ENCODE measurements around the gene TCEA2.

Gene TCEA2

DNA sequence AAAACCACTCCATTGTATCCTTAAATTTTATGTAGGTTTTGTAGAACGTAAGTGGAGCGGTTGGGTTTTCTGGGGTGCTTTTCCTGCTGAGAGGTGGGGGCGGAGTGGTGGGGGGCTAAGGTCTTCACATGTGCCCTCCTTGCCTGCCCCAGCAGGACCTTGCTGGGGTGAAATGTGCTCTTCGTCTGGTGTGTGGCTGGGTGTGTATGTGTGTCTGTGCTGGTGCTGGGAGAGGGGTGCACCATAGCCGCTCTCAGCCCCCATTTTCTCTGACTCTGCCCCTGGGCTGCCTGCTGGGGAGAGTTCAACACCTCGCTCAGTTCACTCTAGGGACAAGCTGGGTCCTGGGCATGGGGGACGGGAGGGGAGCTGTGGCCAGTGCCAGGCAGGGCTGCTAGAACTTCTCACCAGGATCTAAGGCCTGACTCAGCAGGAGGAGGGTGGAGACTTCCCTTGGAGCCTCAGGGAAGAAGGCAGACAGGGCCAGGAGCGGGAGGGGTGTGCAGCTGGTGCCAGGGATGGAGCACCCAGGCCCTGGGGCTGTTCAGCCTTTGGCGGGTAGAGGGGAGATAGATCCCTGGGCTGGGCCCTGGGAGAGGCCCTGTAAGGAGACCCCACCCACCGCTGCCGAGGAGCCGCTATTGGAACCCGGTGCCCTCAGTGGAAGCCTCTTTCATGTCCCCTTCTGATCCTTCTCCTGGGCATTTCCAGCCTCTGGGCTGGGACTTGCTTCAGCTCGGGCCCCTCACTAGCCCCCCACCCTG, 18.3 kb upstream of the TCEA2 start:
- H2BK12ac ChIP-seq (ENCODE audit: low read length in 2 of 2), result peak overlapping the region in 1 of 2 experiments; percentile 40
- H4K8ac ChIP-seq (ENCODE audit: low read length), result no peak overlapping the region
- H3K9ac ChIP-seq (ENCODE audit: low read length), result no peak overlapping the region
- H2AK5ac ChIP-seq (ENCODE audit: low read length, severe bottlenecking), result no peak overlapping the region
- DNase-seq, result peak; percentile 50
- no peaks in the 10 kb centered on the region for H3K36me3 ChIP-seq (ENCODE audit: control insufficient read depth in 1 of 2, insufficient read depth in 2 of 2, low read depth in 1 of 2, low read length in 2 of 2)
- no peak overlapping the region for H4K91ac ChIP-seq (ENCODE audit: low read length)
- H2AFZ ChIP-seq (ENCODE audit: low read depth, low read length), result no peak overlapping the region
- no peaks in the 10 kb centered on the region for H3K9me3 ChIP-seq (ENCODE audit: control insufficient read depth, low read length)
- no peak overlapping the region for H3K4ac ChIP-seq (ENCODE audit: low read depth in 1 of 2, low read length in 2 of 2)
- no peak overlapping the region for H3K4me2 ChIP-seq (ENCODE audit: low read length, poor library complexity, severe bottlenecking)
- peak overlapping the region in 1 of 2 experiments; percentile 70 for H3K23ac ChIP-seq (ENCODE audit: low read length in 2 of 2)
- no peak overlapping the region for H2BK120ac ChIP-seq (ENCODE audit: low read depth, low read length)
- H3K4me3 ChIP-seq (ENCODE audit: insufficient read depth in 1 of 2, low read depth in 1 of 2, low read length in 2 of 2), result no peak overlapping the region
- H3K27ac ChIP-seq (ENCODE audit: low read length, poor library complexity, severe bottlenecking), result no peak overlapping the region
- H2BK15ac ChIP-seq (ENCODE audit: low read depth, poor library complexity, severe bottlenecking), result no peak overlapping the region
- H3K4me1 ChIP-seq (ENCODE audit: control insufficient read depth, insufficient read depth, low read depth, low read length), result peaks cover 38% of the 10 kb centered on the region
- peak overlapping the region in 1 of 2 experiments; percentile 59 for H3K18ac ChIP-seq (ENCODE audit: low read depth in 1 of 2, low read length in 2 of 2)
- peak overlapping the region in 1 of 2 experiments; percentile 55 for H3K14ac ChIP-seq (ENCODE audit: low read length in 2 of 2)
- H3K79me1 ChIP-seq (replicated peaks; ENCODE audit: low read length, poor library complexity, severe bottlenecking), result no peaks in the 10 kb centered on the region
- H2BK5ac ChIP-seq (ENCODE audit: low read depth, low read length, poor library complexity, severe bottlenecking), result no peak overlapping the region
- 79% methylated on average over 12 of the region's 14 CpGs for WGBS
- peaks cover 49 to 61% of the 10 kb centered on the region in 2 experiments for H3K27me3 ChIP-seq (ENCODE audit: control insufficient read depth in 1 of 2, insufficient read depth in 1 of 2, low read length in 2 of 2)

DNA sequence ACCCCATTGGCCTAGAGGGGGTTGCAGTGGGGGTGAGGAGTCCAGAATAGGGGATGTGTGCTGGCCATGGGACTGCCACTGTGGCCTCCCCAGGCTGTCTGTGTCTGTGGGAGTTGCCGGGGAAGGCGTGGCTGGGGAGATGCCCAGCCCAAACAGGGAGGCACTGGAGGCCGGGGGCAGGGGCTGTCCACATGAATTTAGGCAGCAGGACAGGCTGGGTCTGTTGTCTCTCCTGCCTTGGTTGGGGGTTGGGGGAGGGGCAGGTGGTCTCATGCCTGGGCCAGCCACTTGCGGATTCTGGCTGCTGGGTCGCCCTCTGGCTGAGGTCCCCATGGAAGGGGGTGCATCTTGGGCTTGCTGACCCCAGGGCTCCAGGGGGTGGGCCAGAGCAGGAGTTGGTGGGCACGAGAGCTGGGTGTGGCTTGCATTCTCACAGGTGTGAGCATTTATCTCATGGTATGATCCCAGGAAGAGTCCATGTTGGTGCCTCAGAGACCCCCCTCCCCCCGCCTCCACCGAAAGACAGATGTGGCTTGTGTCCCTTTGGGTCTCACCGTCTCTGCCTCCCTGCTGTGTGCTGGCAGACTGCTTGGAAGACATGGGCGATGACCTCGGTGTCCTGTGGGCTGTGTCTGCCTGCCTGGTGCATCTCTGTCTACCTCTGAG, 17.5 kb upstream of the TCEA2 start:
- no peaks in the 10 kb centered on the region for H3K79me1 ChIP-seq (replicated peaks; ENCODE audit: low read length, poor library complexity, severe bottlenecking)
- H3K14ac ChIP-seq (ENCODE audit: low read length in 2 of 2), result no peak overlapping the region
- H2BK5ac ChIP-seq (ENCODE audit: low read depth, low read length, poor library complexity, severe bottlenecking), result no peak overlapping the region
- H2BK15ac ChIP-seq (ENCODE audit: low read depth, poor library complexity, severe bottlenecking), result no peak overlapping the region
- no peak for DNase-seq
- no peak overlapping the region for H3K9ac ChIP-seq (ENCODE audit: low read length)
- H4K91ac ChIP-seq (ENCODE audit: low read length), result no peak overlapping the region
- no peak overlapping the region for H3K23ac ChIP-seq (ENCODE audit: low read length in 2 of 2)
- H3K4me1 ChIP-seq (ENCODE audit: control insufficient read depth, insufficient read depth, low read depth, low read length), result peaks cover 41% of the 10 kb centered on the region
- H3K27ac ChIP-seq (ENCODE audit: low read length, poor library complexity, severe bottlenecking), result no peak overlapping the region
- H2BK12ac ChIP-seq (ENCODE audit: low read length in 2 of 2), result peak overlapping the region in 1 of 2 experiments; percentile 1
- no peak overlapping the region for H4K8ac ChIP-seq (ENCODE audit: low read length)
- peaks cover 50 to 60% of the 10 kb centered on the region in 2 experiments for H3K27me3 ChIP-seq (ENCODE audit: control insufficient read depth in 1 of 2, insufficient read depth in 1 of 2, low read length in 2 of 2)
- H3K4me3 ChIP-seq (ENCODE audit: insufficient read depth in 1 of 2, low read depth in 1 of 2, low read length in 2 of 2), result no peak overlapping the region
- no peak overlapping the region for H2AK5ac ChIP-seq (ENCODE audit: low read length, severe bottlenecking)
- H3K4me2 ChIP-seq (ENCODE audit: low read length, poor library complexity, severe bottlenecking), result no peak overlapping the region
- no peak overlapping the region for H2AFZ ChIP-seq (ENCODE audit: low read depth, low read length)
- 77% methylated on average over 11 of the region's 11 CpGs for WGBS
- H3K36me3 ChIP-seq (ENCODE audit: control insufficient read depth in 1 of 2, insufficient read depth in 2 of 2, low read depth in 1 of 2, low read length in 2 of 2), result no peaks in the 10 kb centered on the region
- H3K9me3 ChIP-seq (ENCODE audit: control insufficient read depth, low read length), result no peaks in the 10 kb centered on the region
- H3K4ac ChIP-seq (ENCODE audit: low read depth in 1 of 2, low read length in 2 of 2), result no peak overlapping the region
- no peak overlapping the region for H3K18ac ChIP-seq (ENCODE audit: low read depth in 1 of 2, low read length in 2 of 2)
- no peak overlapping the region for H2BK120ac ChIP-seq (ENCODE audit: low read depth, low read length)

DNA sequence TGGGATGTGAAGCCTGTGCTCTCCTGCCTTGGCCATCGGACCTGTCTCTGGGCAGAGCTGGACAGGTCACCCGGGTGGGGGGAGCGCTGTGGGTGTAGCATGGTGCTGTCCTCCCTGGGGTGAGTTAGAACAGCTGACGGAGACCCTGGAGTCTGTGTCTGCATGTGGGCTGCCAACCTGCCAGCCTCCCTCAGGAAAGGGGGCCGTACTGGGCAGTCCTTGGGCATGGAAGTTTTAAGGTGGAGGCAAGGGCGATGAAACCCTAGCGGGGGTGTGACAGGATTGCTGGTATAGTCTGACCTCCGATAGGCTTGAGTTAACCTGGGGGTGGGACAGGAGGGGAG, 16.0 kb upstream of the TCEA2 start:
- H3K4me3 ChIP-seq (ENCODE audit: insufficient read depth in 1 of 2, low read depth in 1 of 2, low read length in 2 of 2), result no peak overlapping the region
- 91% methylated on average over 8 of the region's 8 CpGs for WGBS
- no peak for DNase-seq
- no peak overlapping the region for H3K18ac ChIP-seq (ENCODE audit: low read depth in 1 of 2, low read length in 2 of 2)
- no peaks in the 10 kb centered on the region for H3K79me1 ChIP-seq (replicated peaks; ENCODE audit: low read length, poor library complexity, severe bottlenecking)
- no peak overlapping the region for H3K4me2 ChIP-seq (ENCODE audit: low read length, poor library complexity, severe bottlenecking)
- H3K23ac ChIP-seq (ENCODE audit: low read length in 2 of 2), result no peak overlapping the region
- H2AK5ac ChIP-seq (ENCODE audit: low read length, severe bottlenecking), result no peak overlapping the region
- H3K4me1 ChIP-seq (ENCODE audit: control insufficient read depth, insufficient read depth, low read depth, low read length), result peaks cover 38% of the 10 kb centered on the region
- H3K9ac ChIP-seq (ENCODE audit: low read length), result no peak overlapping the region
- H3K14ac ChIP-seq (ENCODE audit: low read length in 2 of 2), result no peak overlapping the region
- no peak overlapping the region for H2BK15ac ChIP-seq (ENCODE audit: low read depth, poor library complexity, severe bottlenecking)
- H3K27ac ChIP-seq (ENCODE audit: low read length, poor library complexity, severe bottlenecking), result no peak overlapping the region
- no peak overlapping the region for H2AFZ ChIP-seq (ENCODE audit: low read depth, low read length)
- no peaks in the 10 kb centered on the region for H3K9me3 ChIP-seq (ENCODE audit: control insufficient read depth, low read length)
- H3K4ac ChIP-seq (ENCODE audit: low read depth in 1 of 2, low read length in 2 of 2), result no peak overlapping the region
- H3K36me3 ChIP-seq (ENCODE audit: control insufficient read depth in 1 of 2, insufficient read depth in 2 of 2, low read depth in 1 of 2, low read length in 2 of 2), result no peaks in the 10 kb centered on the region
- H4K91ac ChIP-seq (ENCODE audit: low read length), result no peak overlapping the region
- no peak overlapping the region for H2BK120ac ChIP-seq (ENCODE audit: low read depth, low read length)
- no peak overlapping the region for H4K8ac ChIP-seq (ENCODE audit: low read length)
- H2BK5ac ChIP-seq (ENCODE audit: low read depth, low read length, poor library complexity, severe bottlenecking), result no peak overlapping the region
- no peak overlapping the region for H2BK12ac ChIP-seq (ENCODE audit: low read length in 2 of 2)
- H3K27me3 ChIP-seq (ENCODE audit: control insufficient read depth in 1 of 2, insufficient read depth in 1 of 2, low read length in 2 of 2), result peaks cover 48 to 60% of the 10 kb centered on the region in 2 experiments

DNA sequence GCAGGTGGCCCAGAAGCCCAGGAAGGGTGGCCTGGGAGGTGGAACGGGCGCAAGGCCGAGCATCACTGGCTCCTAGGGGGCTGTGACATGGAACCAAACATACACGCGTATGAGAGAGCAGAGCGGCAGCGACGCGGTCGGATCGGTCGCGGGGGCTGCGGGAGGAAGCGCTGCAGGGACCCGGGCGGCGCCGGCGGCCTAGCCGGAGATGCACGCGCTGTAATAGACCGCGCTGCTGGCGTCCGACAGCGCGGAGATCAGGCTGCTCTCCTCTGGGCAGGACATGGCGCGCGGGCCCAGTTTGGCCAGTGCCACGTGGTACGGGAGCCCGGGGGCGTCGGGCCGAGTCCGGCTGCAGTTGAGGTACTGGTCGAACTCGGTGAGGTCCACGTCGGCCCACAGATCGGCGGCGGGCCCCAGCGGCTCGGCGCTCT, 15.0 kb upstream of the TCEA2 start:
- H3K27me3 ChIP-seq (ENCODE audit: control insufficient read depth in 1 of 2, insufficient read depth in 1 of 2, low read length in 2 of 2), result peaks cover 48 to 65% of the 10 kb centered on the region in 2 experiments
- no peak overlapping the region for H3K4ac ChIP-seq (ENCODE audit: low read depth in 1 of 2, low read length in 2 of 2)
- H2BK15ac ChIP-seq (ENCODE audit: low read depth, poor library complexity, severe bottlenecking), result no peak overlapping the region
- H3K27ac ChIP-seq (ENCODE audit: low read length, poor library complexity, severe bottlenecking), result no peak overlapping the region
- no peak overlapping the region for H4K91ac ChIP-seq (ENCODE audit: low read length)
- peaks cover 33% of the 10 kb centered on the region for H3K4me1 ChIP-seq (ENCODE audit: control insufficient read depth, insufficient read depth, low read depth, low read length)
- no peak overlapping the region for H3K9ac ChIP-seq (ENCODE audit: low read length)
- no peaks in the 10 kb centered on the region for H3K79me1 ChIP-seq (replicated peaks; ENCODE audit: low read length, poor library complexity, severe bottlenecking)
- H2BK12ac ChIP-seq (ENCODE audit: low read length in 2 of 2), result peak overlapping the region in 1 of 2 experiments; percentile 6
- H3K9me3 ChIP-seq (ENCODE audit: control insufficient read depth, low read length), result no peaks in the 10 kb centered on the region
- H2AK5ac ChIP-seq (ENCODE audit: low read length, severe bottlenecking), result no peak overlapping the region
- H2AFZ ChIP-seq (ENCODE audit: low read depth, low read length), result no peak overlapping the region
- H3K14ac ChIP-seq (ENCODE audit: low read length in 2 of 2), result no peak overlapping the region
- H4K8ac ChIP-seq (ENCODE audit: low read length), result peak overlapping the region; percentile 7
- no peak overlapping the region for H3K4me2 ChIP-seq (ENCODE audit: low read length, poor library complexity, severe bottlenecking)
- H2BK5ac ChIP-seq (ENCODE audit: low read depth, low read length, poor library complexity, severe bottlenecking), result no peak overlapping the region
- WGBS, result 16% methylated on average over 46 of the region's 49 CpGs
- H3K4me3 ChIP-seq (ENCODE audit: insufficient read depth in 1 of 2, low read depth in 1 of 2, low read length in 2 of 2), result no peak overlapping the region
- H3K23ac ChIP-seq (ENCODE audit: low read length in 2 of 2), result peak overlapping the region in 1 of 2 experiments; percentile 38
- no peak for DNase-seq
- no peaks in the 10 kb centered on the region for H3K36me3 ChIP-seq (ENCODE audit: control insufficient read depth in 1 of 2, insufficient read depth in 2 of 2, low read depth in 1 of 2, low read length in 2 of 2)
- H2BK120ac ChIP-seq (ENCODE audit: low read depth, low read length), result no peak overlapping the region
- no peak overlapping the region for H3K18ac ChIP-seq (ENCODE audit: low read depth in 1 of 2, low read length in 2 of 2)

Data from mesenchymal stem cell (in vitro differentiated cells and primary cell).